GM12878 (cell line): ENCODE data around the gene BTF3. TPM values are rescaled to one million over a fixed set of nuclear protein-coding genes. Genes with fewer than 3 reads are reported as not detected.

Experiments
- ATAC-seq: fragments of 200-7000 bp; cut with Tn5 transposase; 3 replicates; pipeline ENCODE4 v1.9.1; 2020; ENCODE audit warnings: mild to moderate bottlenecking, moderate library complexity
- BruUV-seq: library from RNA; stranded (reverse); fragments of 400-500 nt; replicated peaks from 2 replicates; lab custom pipeline; 2021; lab: Mats Ljungman, UMichigan
- CTCF ChIA-PET: fragments of 300-600 bp; sonication (Branson Sonifier 250); formaldehyde crosslinking; extraction: SDS; loops from one replicate; lab custom pipeline; 2021; ENCODE audit warnings: inconsistent platforms; lab: Yijun Ruan, JAX
- POLR2A ChIA-PET: fragments of 350-600 bp; formaldehyde crosslinking; extraction: SDS; loops from one replicate; lab custom pipeline; 2021; ENCODE audit warnings: inconsistent platforms; lab: Charles Lee
- RAD21 ChIA-PET: fragments of 300-600 bp; sonication (Branson Sonifier 250); formaldehyde crosslinking; loops from one replicate; lab custom pipeline; 2023; ENCODE audit warnings: antibody characterized with exemption; ENCODE audit not compliant: unreplicated experiment; lab: Charles Lee
- SMC1A ChIA-PET: fragments of 300-600 bp; sonication (Branson Sonifier 250); formaldehyde crosslinking; loops from one replicate; lab custom pipeline; 2023; ENCODE audit not compliant: unreplicated experiment, uncharacterized antibody; lab: Charles Lee
- DNase-seq: peaks from one replicate; pipeline ENCODE4 v3.0.0-alpha.2; 2011; ENCODE audit warnings: low read depth, low spot score
- FAIRE-seq: peaks from 3 replicates; lab custom pipeline; 2011; peaks lifted over from hg19 to GRCh38; lab: Jason Lieb, UNC
- H2AFZ ChIP-seq: 2 replicates; pipeline ENCODE4 v1.6.0; 2011; ENCODE audit warnings: low read depth, low read length, control low read depth; ENCODE audit not compliant: control insufficient read depth
- H3K27ac ChIP-seq: 2 replicates; pipeline ENCODE4 v1.5.1; 2011; ENCODE audit warnings: control low read depth; ENCODE audit not compliant: control insufficient read depth, insufficient read depth
- H3K27me3 ChIP-seq, 2 experiments: replicated peaks in 1 of 2; 2 replicates each; pipeline versions ENCODE4 v1.6.0 to v1.6.1; 2011; ENCODE audit warnings: low read length in 1 of 2; ENCODE audit not compliant: control insufficient read depth in 2 of 2, insufficient read depth in 2 of 2
- H3K36me3 ChIP-seq, 2 experiments: 2 replicates each; pipeline ENCODE4 v1.5.1; 2011; ENCODE audit warnings: low read length in 1 of 2; ENCODE audit not compliant: control insufficient read depth in 2 of 2, insufficient read depth in 2 of 2
- H3K4me1 ChIP-seq: 2 replicates; pipeline ENCODE4 v1.6.1; 2011; ENCODE audit warnings: mild to moderate bottlenecking, low read length, moderate library complexity, mixed read lengths; ENCODE audit not compliant: control insufficient read depth, insufficient read depth
- H3K4me2 ChIP-seq: 2 replicates; pipeline ENCODE4 v1.6.0; 2011; ENCODE audit warnings: control low read depth; ENCODE audit not compliant: control insufficient read depth, insufficient read depth
- H3K4me3 ChIP-seq: fragments of 200-600 bp; sonication (generic); 2 replicates; pipeline ENCODE4 v1.5.1; 2016
- H3K79me2 ChIP-seq: 2 replicates; pipeline ENCODE4 v1.6.0; 2011; ENCODE audit warnings: low read length; ENCODE audit not compliant: control insufficient read depth, insufficient read depth
- H3K9ac ChIP-seq: 2 replicates; pipeline ENCODE4 v1.8.0; 2011; ENCODE audit warnings: low read length, control low read depth, mixed read lengths; ENCODE audit not compliant: control insufficient read depth, insufficient read depth
- H3K9me3 ChIP-seq: replicated peaks from 3 replicates; pipeline ENCODE4 v1.5.1; 2011; ENCODE audit warnings: mild to moderate bottlenecking, low read length; ENCODE audit not compliant: control insufficient read depth, insufficient read depth
- H4K20me1 ChIP-seq: 2 replicates; pipeline ENCODE4 v1.6.0; 2011; ENCODE audit not compliant: control insufficient read depth, insufficient read depth
- ATF7 ChIP-seq: fragments of 450-650 bp; IDR thresholded peaks from 2 replicates; pipeline ENCODE4 v1.6.1; 2016; ENCODE audit warnings: low read depth, mild to moderate bottlenecking
- CHD2 ChIP-seq: IDR thresholded peaks from 2 replicates; pipeline ENCODE4 v1.6.1; 2011; ENCODE audit warnings: low read depth, low read length, improper control_type of control experiment, borderline replicate concordance
- EP300 ChIP-seq, 2 experiments: fragments of 150-350 bp in 1 of 2; IDR thresholded peaks; 2 replicates each; pipeline ENCODE4 v1.6.1; 2011 to 2012; ENCODE audit warnings: low read depth in 2 of 2, low read length in 2 of 2, borderline replicate concordance in 1 of 2, improper control_type of control experiment in 1 of 2, inconsistent platforms in 1 of 2; ENCODE audit not compliant: control insufficient read depth in 1 of 2
- FOXK2 ChIP-seq: fragments of 450-650 bp; IDR thresholded peaks from 2 replicates; pipeline ENCODE4 v1.6.1; 2017; ENCODE audit warnings: mild to moderate bottlenecking, moderate library complexity
- NFXL1 ChIP-seq: fragments of 450-650 bp; IDR thresholded peaks from 2 replicates; pipeline ENCODE4 v1.6.1; 2017; ENCODE audit warnings: antibody characterized with exemption, mild to moderate bottlenecking, borderline replicate concordance
- NFYB ChIP-seq: IDR thresholded peaks from 2 replicates; pipeline ENCODE4 v1.6.1; 2011; ENCODE audit warnings: low read depth, mild to moderate bottlenecking, low read length, improper control_type of control experiment, moderate library complexity; ENCODE audit not compliant: insufficient read depth
- SPI1 ChIP-seq: IDR thresholded peaks from 2 replicates; pipeline ENCODE4 v1.6.1; 2011; ENCODE audit warnings: low read depth, mild to moderate bottlenecking, low read length, moderate library complexity, borderline replicate concordance; ENCODE audit not compliant: insufficient read depth
- ZNF384 ChIP-seq: IDR thresholded peaks from 2 replicates; pipeline ENCODE4 v1.6.1; 2012; ENCODE audit warnings: low read depth, mild to moderate bottlenecking, low read length, improper control_type of control experiment, borderline replicate concordance
- WGBS: methylation state at CpG from one replicate; pipeline ENCODE4 v1.1.6; 2016; ENCODE audit warnings: low lambda C conversion rate; ENCODE audit not compliant: insufficient replicate concordance, insufficient coverage; ENCODE audit errors: missing lambda C conversion rate; 5-methylcytosine and 5-hydroxymethylcytosine counted together
- in situ Hi-C: fragments of 300-500 bp; cut with MboI; formaldehyde crosslinking; loops from 9 replicates; pipeline ENCODE4 v1.14.3; 2018; ENCODE audit warnings: mixed read lengths
- intact Hi-C: fragments of 100-400 bp; cut with micrococcal nuclease; formaldehyde crosslinking; loops from one replicate; pipeline ENCODE4 v1.14.2; 2022; ENCODE audit not compliant: unreplicated experiment
- polyA plus RNA-seq, 11 experiments: library from polyadenylated mRNA; depleted of rRNA in 4 of 11; unstranded in 6 of 11; stranded (reverse) in 5 of 11; fragments of >200 nt; fragmentation: Nextera tagmentation in 4 of 11; fragmentation: Illumina TruSeq in 1 of 11; extraction: Ambion mirVana in 4 of 11; extraction: Trizol in 1 of 11; gene quantifications; 1 replicate in 1 of 11; 2 replicates in 10 of 11; pipeline versions ENCODE4 v1.2.1 to v1.2.3, GENCODE V29; 2011 to 2016; ENCODE audit warnings: inconsistent platforms in 2 of 11, missing spikeins in 2 of 11, low read depth in 1 of 11
- total RNA-seq, 4 experiments: library from RNA; depleted of rRNA in 3 of 4; stranded (reverse); fragments of >200 nt in 3 of 4; fragmentation: Illumina TruSeq in 1 of 4; extraction: Trizol in 1 of 4; gene quantifications; 2 replicates each; pipeline versions ENCODE4 v1.2.1 to v1.2.3, GENCODE V29; 2013 to 2021
- TF ChIP-seq, protein P1 (sequence below): fragments of 150-350 bp; IDR thresholded peaks from 2 replicates; pipeline ENCODE4 v1.6.1; 2016; ENCODE audit warnings: low read depth, low read length
- TF ChIP-seq, protein P2 (sequence below): fragments of 450-650 bp; IDR thresholded peaks from 2 replicates; pipeline ENCODE4 v1.6.1; 2018; ENCODE audit warnings: borderline replicate concordance, mild to moderate bottlenecking; ENCODE audit not compliant: partially characterized antibody
- TF ChIP-seq, protein P3 (sequence below): fragments of 450-650 bp; conservative IDR thresholded peaks from 2 replicates; pipeline ENCODE4 v1.6.1; 2017; ENCODE audit warnings: mild to moderate bottlenecking, moderate library complexity

The BTF3 gene
- total and polyA plus RNA-seq, 10 of the 15 experiments (the other 5 are each of a cell fraction or from before 2014, with no cell fraction given), result 492 to 1,650 (median 904) TPM

DNA sequence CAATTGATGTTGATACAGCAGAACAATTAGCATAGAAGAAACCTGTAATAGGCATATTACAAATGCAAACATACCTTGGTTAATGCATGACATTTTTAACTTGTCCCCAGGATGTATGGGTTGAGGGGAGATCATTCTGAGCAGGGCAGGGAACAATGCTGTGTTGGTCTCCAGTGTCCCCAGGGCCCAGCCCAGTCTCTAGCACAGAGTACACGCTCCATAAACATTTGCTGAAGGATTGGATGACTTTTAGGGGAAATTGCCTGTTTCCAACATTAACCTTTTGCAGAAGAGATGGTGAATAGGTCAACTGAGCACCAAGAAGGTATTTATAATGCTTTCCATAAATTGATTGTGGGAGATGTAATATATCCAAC, 47.1 kb downstream of the BTF3 start:
- ChIA-PET POLR2A (no interaction called here), RAD21 (no interaction called here), SMC1A (no interaction called here), CTCF (no interaction called here)
- 0% methylated on average over 1 of the region's 1 CpG for WGBS
- BruUV-seq, result no TSS peak
- no peaks in the 10 kb centered on the region for H3K36me3 ChIP-seq
- H3K9me3 ChIP-seq, result no peaks in the 10 kb centered on the region
- no peaks in the 10 kb centered on the region for H3K79me2 ChIP-seq
- no peak overlapping the region for H2AFZ ChIP-seq
- H3K9ac ChIP-seq, result no peak overlapping the region
- no peak overlapping the region for H3K4me3 ChIP-seq
- no peak overlapping the region for H3K4me2 ChIP-seq
- in situ Hi-C loops (no loop called here), intact Hi-C loops (no loop called here)
- TF ChIP-seq ZNF384 (no peak), EP300 (IDR thresholded peaks at IDR 0.05; ENCODE audit: borderline replicate concordance in 1 of 2, control insufficient read depth in 1 of 2, low read depth in 2 of 2, low read length in 2 of 2) (no peak), NFYB (no peak), ATF7 (no peak), NFXL1 (no peak), FOXK2 (no peak), SPI1 (no peak), CHD2 (no peak)
- TF ChIP-seq, protein P1, sequence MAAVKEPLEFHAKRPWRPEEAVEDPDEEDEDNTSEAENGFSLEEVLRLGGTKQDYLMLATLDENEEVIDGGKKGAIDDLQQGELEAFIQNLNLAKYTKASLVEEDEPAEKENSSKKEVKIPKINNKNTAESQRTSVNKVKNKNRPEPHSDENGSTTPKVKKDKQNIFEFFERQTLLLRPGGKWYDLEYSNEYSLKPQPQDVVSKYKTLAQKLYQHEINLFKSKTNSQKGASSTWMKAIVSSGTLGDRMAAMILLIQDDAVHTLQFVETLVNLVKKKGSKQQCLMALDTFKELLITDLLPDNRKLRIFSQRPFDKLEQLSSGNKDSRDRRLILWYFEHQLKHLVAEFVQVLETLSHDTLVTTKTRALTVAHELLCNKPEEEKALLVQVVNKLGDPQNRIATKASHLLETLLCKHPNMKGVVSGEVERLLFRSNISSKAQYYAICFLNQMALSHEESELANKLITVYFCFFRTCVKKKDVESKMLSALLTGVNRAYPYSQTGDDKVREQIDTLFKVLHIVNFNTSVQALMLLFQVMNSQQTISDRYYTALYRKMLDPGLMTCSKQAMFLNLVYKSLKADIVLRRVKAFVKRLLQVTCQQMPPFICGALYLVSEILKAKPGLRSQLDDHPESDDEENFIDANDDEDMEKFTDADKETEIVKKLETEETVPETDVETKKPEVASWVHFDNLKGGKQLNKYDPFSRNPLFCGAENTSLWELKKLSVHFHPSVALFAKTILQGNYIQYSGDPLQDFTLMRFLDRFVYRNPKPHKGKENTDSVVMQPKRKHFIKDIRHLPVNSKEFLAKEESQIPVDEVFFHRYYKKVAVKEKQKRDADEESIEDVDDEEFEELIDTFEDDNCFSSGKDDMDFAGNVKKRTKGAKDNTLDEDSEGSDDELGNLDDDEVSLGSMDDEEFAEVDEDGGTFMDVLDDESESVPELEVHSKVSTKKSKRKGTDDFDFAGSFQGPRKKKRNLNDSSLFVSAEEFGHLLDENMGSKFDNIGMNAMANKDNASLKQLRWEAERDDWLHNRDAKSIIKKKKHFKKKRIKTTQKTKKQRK, result no peak
- TF ChIP-seq, protein P2, sequence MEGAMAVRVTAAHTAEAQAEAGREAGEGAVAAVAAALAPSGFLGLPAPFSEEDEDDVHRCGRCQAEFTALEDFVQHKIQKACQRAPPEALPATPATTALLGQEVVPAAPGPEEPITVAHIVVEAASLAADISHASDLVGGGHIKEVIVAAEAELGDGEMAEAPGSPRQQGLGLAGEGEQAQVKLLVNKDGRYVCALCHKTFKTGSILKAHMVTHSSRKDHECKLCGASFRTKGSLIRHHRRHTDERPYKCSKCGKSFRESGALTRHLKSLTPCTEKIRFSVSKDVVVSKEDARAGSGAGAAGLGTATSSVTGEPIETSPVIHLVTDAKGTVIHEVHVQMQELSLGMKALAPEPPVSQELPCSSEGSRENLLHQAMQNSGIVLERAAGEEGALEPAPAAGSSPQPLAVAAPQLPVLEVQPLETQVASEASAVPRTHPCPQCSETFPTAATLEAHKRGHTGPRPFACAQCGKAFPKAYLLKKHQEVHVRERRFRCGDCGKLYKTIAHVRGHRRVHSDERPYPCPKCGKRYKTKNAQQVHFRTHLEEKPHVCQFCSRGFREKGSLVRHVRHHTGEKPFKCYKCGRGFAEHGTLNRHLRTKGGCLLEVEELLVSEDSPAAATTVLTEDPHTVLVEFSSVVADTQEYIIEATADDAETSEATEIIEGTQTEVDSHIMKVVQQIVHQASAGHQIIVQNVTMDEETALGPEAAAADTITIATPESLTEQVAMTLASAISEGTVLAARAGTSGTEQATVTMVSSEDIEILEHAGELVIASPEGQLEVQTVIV, result no peak
- TF ChIP-seq, protein P3, sequence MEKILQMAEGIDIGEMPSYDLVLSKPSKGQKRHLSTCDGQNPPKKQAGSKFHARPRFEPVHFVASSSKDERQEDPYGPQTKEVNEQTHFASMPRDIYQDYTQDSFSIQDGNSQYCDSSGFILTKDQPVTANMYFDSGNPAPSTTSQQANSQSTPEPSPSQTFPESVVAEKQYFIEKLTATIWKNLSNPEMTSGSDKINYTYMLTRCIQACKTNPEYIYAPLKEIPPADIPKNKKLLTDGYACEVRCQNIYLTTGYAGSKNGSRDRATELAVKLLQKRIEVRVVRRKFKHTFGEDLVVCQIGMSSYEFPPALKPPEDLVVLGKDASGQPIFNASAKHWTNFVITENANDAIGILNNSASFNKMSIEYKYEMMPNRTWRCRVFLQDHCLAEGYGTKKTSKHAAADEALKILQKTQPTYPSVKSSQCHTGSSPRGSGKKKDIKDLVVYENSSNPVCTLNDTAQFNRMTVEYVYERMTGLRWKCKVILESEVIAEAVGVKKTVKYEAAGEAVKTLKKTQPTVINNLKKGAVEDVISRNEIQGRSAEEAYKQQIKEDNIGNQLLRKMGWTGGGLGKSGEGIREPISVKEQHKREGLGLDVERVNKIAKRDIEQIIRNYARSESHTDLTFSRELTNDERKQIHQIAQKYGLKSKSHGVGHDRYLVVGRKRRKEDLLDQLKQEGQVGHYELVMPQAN, result no peak
- no peak for DNase-seq
- no peaks in the 10 kb centered on the region for H3K4me1 ChIP-seq
- H4K20me1 ChIP-seq, result no peaks in the 10 kb centered on the region
- ATAC-seq, result no peak
- H3K27me3 ChIP-seq, result no peaks in the 10 kb centered on the region
- H3K27ac ChIP-seq, result no peak overlapping the region
- no peak for FAIRE-seq
